NCI-H2107 (cell line): ENCODE results near the gene THSD4.

Source experiments
- DNase-seq: peaks from one replicate; lab custom pipeline; 2025; lab: John Stamatoyannopoulos, UW

Gene THSD4

DNA sequence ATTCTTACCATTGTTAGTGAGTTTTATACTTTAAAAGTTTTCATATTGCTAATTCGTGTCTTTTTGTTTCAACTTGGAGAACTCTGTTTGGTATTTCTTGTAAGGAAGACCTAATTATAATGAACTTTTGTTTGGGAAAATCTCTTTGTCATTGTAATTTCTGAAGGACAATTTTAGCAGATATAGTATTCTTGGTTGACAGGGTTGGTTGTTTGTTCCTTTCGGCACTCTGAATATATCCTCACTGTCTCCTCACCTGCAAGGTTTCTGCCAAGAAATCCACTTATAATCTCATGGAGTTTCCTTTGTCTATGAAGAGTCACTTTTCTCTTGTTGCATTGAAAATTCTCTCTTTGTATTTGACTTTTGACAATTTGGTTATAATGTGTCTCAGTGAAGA is 469.9 kb downstream of the THSD4 start:
- DNase-seq = no peak

DNA sequence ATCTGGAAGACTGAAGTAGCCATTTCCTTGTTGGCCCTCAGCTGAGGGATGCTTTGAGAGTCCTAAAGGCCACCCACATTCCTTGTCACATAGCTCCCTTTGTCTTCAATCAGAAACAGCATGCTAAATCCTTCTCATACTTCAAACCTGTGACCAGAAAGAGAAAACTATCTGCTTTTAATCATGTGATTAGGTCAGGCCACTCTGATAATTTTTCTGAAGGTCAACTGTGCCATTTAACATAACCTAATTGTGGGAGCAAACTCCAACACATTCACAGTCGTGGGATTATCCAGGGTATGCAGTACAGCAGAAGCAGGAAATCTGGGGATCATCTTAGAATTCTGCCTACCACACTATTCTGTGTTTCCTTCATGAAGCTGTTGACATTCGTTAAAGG is 471.2 kb downstream of the THSD4 start:
- DNase-seq = no peak

DNA sequence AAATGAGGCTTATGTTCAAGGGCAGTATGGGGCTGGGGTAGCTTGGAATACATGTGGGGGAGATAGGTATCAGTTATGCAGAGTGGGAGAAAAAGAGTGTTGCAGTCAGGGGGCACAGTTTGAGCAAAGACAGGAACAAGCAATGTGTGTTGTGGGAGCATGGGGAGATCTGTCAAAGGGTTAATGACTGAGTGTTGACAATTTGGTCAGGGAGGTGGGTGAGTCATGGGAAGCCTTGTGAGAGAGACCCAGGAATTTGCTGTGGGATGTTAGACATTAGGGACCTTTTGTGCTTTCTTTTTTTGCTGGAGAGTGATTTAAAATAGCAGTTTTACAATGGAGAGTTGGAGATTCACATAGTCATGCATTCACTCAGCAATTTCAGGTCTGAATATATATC is 473.5 kb downstream of the THSD4 start:
- no peak for DNase-seq

DNA sequence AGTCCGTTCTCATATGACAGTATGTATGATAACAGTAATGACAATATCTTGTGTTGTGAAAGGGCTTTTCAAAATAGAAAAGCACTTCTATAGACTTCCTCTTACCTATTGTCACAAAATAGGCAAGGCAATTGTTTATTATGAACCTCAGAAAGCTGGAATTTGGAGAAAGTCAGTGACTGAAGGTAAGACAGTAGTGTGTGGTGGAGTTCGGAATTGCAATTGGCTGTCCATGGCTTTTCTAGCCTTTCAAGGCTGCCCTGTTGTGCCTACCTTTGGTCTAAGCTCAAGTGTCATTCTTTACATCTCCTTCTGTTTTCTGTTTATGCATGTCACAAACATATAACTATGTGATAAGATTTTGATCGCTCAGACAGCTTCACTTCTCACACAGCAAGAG is 475.8 kb downstream of the THSD4 start:
- no peak for DNase-seq

DNA sequence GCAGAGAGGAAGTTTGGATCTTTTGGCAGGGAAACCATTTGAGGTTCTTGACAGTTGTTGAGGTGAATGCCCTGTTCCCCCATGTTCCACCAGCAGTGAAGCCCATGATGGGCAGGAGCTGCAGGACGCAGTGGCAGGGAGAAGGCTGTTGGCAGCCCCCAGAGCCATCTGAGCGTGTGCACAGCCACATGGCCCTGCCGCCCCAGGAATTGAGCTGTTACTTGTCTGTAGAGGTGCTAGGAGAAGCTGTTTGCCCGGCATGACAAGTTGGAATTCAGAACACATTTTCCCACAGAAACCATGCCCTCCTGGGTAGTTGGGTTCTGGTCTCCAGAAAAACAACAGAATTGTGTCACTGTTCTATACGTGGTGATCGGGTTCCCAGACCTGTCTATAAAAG is 476.9 kb downstream of the THSD4 start:
- no peak for DNase-seq

DNA sequence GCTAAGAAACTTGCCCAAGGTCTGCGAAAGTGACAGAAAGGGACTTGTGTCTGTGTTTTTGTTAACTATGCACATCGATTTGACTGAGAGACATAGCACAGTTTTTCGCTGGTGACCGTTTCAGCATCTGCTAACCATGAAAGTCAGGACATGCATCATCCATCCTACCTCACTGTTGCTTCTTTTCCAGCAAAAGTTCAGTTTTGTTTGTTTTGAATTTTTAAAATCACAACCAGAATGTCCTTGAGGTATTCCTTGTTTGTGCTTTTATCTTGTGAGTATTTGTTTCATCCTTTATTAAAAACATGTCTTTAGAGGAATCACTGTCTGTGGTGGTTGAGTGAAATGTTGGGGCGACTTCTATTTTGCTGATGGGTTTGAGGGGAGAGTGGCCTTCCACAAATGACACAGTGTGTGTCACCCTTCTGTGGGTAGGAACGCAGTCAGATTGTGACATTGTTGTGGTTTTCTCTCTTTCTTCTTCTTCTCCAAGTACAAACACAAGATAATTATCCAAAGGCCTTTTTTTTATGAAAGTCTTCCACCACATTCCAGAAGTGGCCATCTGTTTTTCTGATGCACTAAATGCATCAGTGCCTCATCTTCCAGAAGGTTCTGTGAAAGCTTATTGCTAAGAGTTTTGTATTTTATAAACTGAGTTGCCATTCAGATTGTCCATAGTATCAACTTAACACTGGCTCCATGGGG is 480.7 kb downstream of the THSD4 start:
- no peak for DNase-seq

DNA sequence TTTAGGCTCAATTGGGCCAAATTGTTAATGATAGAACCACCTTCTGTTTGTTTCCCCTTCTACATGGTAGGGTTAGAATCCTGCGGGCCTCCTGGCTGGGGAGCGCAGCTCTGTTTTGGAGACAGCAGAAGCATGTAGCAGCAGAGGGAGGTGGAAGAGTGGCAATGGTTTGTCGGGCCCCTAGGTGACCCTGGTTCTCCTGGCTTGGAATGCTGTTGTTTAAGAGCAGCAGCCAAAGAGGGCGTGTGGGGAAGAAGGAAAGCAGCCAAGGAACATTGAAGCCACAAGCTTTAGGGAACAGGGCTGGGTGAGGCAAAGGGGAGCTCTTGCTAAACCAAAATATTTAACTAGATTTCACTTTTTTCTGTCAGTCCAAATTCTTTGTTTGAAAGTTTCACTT is 481.4 kb downstream of the THSD4 start:
- DNase-seq = no peak

DNA sequence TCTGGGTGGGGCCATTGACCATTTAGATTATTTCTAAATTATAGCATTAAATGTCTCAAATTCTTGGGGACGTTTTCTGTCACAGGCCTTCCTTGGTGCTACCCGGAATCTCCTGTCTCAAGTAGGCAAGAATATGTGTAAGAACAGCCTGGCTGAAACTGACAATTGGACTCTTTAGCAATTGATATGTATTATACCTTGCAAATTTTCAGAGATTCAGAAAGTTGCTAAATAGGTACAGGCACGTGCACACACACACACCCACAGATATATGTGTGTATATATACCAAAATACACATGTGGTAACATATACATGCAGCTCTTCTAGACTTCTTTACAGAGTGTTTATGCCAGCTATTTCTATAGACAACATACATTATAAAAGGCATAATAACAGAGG is 481.9 kb downstream of the THSD4 start:
- DNase-seq = no peak

DNA sequence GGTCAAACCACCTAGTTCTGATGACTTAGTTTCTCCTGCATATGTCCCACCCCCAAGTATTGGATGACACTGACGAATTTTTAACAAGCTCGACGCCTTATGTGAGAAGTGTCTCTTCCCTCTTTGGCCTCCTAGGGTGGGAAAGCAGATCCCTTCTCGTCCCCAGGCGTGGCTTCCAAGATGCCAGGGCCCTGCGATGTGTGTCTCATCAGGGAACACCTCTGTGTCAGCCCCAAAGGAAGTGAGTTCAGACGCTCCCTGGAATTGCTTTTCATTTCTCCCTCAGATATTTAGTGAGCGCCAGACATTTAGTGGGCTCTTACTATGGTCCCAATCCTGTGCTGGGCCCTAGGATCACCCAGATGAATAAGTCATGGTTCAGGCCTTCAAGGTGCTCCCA is 482.4 kb downstream of the THSD4 start:
- no peak for DNase-seq

DNA sequence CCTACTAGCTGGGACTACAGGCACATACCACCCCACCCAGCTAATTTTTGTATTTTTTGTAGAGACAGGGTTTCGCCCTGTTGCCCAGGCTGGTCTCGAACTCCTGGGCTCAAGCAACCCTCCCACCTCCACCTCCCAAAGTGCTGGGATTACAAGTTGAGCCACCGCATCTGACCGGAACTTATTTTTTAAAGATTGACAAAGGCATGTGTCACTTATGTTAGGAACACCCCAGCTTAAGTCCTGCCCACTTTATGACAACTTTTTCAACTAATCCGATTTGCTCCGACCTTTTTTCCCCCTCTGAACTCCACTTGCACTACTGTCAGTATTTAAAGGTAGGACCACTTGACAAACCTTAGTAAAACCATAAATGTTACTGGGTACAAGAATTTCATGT is 483.5 kb downstream of the THSD4 start:
- no peak for DNase-seq

DNA sequence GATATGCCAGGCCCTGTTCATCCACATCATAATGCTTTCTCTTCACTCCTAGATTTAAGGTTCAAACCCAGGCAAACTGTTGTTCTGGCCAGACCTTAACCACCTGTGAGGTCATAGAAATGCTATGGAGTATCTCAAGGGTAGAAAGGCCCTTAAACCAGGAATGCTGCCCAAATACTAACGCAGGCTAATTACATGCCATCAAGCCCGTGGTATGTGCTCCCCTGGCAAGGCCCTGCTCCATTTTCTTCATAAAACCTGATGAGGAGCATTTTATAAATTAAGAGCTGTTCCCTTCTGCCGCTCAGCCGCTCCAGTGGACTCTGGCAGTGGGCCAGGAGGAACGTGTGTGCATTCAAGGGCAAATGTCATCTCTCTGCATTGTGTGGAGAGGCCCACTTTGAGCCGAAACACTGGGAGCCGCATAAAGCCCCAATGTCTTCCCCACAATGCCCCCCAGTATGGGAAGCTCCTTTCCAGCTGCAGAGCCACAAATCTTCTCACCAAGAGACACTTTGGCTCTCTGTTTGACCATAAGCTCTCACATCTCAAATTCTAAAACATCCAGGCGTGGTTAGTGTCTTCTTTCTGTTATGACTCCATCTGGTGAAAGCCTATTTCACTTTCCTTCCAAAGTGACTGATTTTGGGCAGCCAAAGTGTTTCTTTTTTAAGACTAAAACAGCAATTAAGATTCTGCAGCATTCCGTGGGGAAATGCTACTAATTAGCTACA is 484.3 kb downstream of the THSD4 start:
- DNase-seq = no peak

DNA sequence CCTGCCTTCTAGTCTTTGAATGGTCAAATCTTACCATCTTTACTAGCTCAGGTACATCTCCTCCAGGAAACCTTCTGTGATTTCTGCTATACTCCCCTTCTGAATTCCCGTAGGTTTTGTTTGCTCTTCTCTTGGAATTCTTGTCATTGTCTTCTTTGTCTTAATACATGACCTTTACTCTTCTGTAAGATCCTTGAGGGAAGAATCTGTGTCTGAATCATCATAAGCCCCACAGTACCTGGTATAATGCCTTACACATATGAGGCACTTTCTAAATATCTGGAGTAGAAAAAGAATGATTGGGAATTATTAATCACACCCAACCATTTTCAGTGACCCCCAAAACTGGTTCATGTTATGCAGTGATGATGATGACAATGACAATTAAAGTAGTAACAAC is 485.0 kb downstream of the THSD4 start:
- no peak for DNase-seq

DNA sequence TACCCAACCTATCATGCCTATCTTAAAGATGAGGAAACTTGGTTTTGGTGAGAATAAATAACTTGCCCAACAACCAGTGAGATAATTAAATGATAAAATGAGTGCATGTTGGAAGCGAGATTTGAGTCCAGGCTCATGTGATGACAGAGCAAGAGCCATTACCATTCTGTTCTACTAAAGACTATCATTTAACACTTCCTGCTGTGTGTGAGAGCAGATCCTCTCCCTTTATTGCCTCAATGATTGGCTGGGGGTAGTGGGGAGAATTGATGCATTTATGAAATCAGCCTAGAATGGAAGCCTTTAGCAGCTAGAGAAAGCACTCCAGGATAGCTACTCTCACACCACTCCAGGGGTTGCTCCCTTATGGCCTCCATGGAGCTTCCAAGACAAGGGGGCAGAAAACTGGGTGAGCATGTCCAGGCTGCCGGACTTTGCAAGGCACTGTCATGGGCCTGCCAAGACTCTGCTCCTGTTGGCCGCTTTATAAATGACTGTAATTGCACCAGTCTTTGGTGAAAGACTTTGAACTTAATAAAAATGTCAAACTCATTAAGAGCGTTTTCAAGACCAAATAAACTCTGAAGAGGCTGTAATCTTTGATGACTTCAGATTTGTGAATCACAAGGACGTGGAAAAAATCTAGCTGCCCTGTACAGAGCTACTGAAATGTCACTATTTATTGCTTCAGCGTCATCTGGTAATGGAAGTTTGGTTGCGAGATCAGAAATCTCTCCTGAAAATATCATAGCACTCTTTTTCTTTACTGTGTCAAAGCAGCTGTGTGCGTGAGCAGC is 486.0 kb downstream of the THSD4 start:
- DNase-seq = no peak

DNA sequence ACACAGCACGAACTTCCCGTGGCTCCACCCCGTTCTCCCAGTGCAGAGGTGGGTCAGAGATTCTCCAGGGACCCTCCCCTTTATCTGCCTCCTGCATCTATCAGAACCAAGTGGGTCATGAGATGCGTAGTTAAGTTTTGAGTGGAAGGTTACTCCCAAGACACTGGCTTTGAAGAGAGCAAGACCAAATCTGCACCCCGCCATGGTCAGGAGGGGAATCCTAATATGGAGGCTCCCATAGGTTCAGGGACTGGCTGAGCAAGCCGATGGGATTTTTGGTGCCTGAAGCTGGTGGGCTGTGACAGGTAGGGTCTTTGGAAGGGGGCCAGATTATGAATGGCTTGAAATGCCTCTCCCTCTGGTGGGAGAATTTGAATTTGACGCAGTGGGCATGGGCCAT is 488.1 kb downstream of the THSD4 start:
- no peak for DNase-seq

DNA sequence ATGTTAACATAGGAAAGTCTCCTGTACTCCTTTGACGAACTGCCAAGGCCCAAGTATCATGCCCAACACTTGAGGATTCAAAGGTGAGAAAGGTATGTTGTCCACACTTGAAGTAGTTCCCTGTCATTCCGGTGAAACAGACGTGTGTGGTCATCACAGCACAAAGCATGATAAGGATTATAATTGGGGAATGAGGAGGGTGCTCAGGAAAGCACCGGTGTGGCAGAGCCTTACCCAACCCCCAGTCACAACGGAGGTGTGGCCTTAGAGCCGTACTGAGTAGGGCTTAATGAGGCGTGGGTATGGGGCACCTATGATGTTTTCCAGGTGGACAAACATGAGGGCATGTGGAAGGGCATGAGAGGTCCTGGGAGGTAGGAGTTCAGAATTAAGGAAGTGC is 492.1 kb downstream of the THSD4 start:
- DNase-seq = no peak

DNA sequence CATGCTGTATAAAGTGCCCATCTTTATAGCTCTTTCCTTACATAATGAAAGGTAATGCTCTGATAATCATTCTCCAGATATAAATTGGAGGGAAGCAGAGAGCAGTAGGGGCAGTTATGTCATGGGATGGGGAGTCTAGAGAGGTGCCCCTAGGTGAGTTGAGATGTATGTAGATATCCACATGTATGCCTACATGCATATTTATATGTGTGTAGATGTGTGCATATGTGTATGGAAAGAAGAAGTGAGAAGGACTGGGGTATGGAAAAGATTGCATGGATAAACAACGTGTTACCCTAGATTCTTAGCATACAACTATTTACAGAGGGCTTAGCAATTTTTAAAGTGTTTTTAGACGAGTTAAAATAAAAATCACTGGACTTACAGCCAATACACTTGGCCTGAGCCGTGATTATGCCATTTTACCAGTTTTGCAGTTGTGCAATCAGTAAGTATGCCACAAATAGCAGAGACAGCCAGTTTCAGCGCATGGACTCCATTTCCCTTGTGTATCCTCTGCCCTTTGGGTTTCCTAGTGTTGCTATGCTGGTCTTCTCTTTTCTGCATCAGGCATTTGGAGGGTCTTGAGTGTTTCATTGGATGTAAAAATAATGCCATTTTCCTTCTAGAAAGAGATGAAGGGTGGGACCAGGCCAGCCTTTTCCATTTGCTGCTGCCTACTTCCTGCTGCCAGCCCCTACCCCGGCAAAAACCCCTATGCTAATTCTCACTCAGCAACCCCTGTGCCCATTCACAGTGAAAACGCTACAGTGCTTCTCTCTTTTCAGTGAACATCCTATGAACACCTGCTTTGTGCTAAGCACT is 495.7 kb downstream of the THSD4 start:
- no peak for DNase-seq

DNA sequence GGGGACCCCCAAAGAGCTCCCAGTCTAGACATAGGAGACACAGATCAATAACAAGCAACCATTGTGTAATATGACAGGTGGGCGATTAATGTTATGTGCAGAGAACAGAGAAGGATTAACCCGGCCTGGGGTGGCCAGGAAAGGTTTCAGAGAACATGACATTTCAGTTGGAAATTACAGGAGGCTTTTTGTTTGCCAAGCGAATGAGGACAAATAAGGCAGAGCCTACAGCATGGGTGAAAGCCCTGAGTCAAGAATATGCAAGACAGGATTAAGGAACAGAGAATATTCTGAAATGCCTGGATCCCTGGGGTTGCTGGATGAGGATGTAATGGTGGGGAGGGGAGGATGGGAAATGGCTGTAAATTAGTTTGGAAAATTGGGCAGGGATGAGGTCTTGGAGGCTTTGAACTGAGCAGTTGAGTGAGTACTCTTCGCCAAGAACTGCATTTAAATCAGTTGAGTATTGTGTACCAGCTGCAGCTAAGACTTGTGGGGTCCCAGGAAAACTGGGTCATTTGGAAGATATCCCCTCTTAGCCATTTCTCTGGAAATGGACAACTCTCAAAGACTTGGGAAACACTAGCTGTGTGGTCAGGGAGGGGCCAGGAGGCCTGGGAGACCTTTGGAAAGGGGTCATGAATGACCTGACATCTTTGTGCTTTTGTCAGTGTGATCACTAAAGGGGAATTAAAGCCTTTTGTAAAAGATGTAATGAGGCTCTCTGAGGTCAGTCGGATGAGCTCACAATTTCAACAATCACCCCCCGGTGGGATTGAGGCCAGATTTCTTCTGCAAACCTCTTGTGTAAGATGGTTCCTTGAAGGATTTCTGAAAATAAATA is 496.5 kb downstream of the THSD4 start:
- no peak for DNase-seq

DNA sequence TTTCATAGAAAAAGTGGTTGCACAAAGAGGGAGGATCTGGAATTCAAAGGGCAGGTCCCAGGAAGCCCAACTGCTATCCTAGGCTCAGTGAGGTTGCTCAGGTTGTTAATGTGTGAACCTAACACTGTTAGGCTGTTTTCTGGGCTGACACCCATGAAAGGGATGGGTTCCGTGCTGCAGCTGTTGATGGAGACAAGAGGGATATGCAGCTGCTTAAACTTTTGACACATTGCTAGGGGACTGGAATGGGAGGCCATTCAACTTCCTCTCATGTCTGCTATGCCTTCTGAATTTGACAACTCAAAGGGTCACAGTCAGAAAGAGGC is 497.1 kb downstream of the THSD4 start:
- DNase-seq = no peak

DNA sequence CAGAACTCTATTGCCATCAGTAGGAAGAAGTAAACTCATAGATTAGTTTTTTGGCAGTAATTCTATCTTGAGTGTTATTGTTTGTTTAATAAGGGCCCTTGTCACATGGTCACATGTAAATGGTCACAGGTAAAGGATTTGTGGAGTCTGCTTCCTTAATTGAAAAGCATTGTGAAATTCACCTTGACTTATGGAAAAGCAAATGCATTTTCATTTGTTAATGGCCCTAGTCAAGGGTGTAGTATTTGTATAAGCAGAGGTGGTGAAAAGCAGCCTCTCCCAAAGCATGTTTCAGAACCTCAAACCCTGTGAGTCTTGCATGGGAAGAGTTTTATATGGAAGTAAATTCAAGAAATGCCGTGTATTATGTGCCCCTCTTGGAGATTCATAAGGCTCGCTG is 497.6 kb downstream of the THSD4 start:
- no peak for DNase-seq

DNA sequence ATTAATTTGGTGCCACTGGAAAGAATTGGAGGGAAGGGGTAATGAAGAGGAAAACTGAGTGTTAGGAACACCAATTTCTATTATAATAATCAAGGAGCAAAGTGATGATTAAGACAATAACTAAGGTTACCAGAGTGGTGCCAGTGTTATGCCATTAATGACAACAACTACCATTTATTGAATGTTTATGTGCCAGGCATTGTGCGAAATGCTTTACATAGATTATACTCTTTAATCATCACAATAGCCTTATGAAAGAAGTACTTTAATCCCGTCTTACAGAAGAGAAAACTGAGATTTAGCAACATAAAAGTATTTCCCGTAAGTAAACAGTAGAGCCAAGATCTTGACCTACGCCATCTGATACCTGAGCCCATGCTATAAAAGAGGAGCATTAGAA is 507.8 kb downstream of the THSD4 start:
- no peak for DNase-seq

DNA sequence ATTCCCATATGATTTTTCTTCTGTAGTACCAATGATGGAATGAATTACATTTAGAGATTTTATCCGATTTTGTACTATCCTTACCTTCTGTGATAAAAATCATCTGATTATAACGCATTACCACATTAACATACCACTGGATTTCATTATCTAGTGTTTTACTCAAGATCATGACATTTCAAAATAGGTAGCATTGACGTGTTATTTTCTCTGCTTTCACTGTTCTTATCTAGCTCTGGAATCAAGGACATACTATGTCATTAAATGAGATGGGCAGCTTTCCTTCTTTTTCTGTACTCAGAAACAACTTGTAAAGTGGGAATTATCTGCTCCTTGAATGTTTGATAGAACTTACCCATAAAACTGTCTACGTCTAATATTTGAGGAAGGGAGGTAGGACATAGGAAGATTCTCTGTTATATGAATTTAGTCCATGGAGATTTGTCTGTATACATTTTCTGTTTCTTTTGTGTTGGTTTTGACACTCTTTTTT is 511.4 kb downstream of the THSD4 start:
- DNase-seq = no peak
